Keratinocyte (primary cell): ENCODE measurements around the gene ADAMTSL1. TPM values are rescaled to one million over a fixed set of nuclear protein-coding genes. Genes with fewer than 3 reads are reported as not detected.

Experiments
- DNase-seq: peaks from one replicate; pipeline ENCODE4 v3.0.0-alpha.2; 2011; ENCODE audit warnings: low read depth, missing footprints, low spot score
- FAIRE-seq: peaks from 2 replicates; lab custom pipeline; 2011; peaks lifted over from hg19 to GRCh38; lab: Jason Lieb, UNC
- H2AFZ ChIP-seq: 2 replicates; pipeline ENCODE4 v1.6.0; 2012; ENCODE audit warnings: low read length, control low read depth, inconsistent platforms; ENCODE audit not compliant: control insufficient read depth
- H3K27ac ChIP-seq: 2 replicates; pipeline ENCODE4 v1.5.1; 2011; ENCODE audit warnings: low read length; ENCODE audit not compliant: control insufficient read depth, insufficient read depth
- H3K27me3 ChIP-seq: 3 replicates; pipeline ENCODE4 v1.6.0; 2011; ENCODE audit warnings: low read length; ENCODE audit not compliant: control insufficient read depth, insufficient read depth; ENCODE audit errors: extremely low read depth
- H3K36me3 ChIP-seq, 2 experiments: 2 replicates in 1 of 2; 3 replicates in 1 of 2; pipeline ENCODE4 v1.5.1; 2011; ENCODE audit warnings: low read length in 2 of 2, mild to moderate bottlenecking in 1 of 2; ENCODE audit not compliant: control insufficient read depth in 2 of 2, insufficient read depth in 2 of 2; ENCODE audit errors: extremely low read depth in 1 of 2
- H3K4me1 ChIP-seq: 3 replicates; pipeline ENCODE4 v1.5.1; 2011; ENCODE audit warnings: low read length; ENCODE audit not compliant: control insufficient read depth, insufficient read depth; ENCODE audit errors: extremely low read depth
- H3K4me2 ChIP-seq: 3 replicates; pipeline ENCODE4 v1.6.0; 2011; ENCODE audit warnings: low read depth, low read length; ENCODE audit not compliant: control insufficient read depth, insufficient read depth; ENCODE audit errors: extremely low read depth
- H3K4me3 ChIP-seq, 3 experiments: fragments of 200-600 bp in 1 of 3; sonication (generic) in 1 of 3; 2 replicates in 2 of 3; 3 replicates in 1 of 3; pipeline ENCODE4 v1.5.1; 2011 to 2016; ENCODE audit warnings: low read length in 3 of 3, mild to moderate bottlenecking in 3 of 3, control low read depth in 2 of 3, inconsistent platforms in 1 of 3, low read depth in 1 of 3, mixed read lengths in 1 of 3, mixed run types in 1 of 3, moderate library complexity in 1 of 3; ENCODE audit not compliant: control insufficient read depth in 2 of 3, insufficient read depth in 2 of 3; ENCODE audit errors: extremely low read depth in 1 of 3
- H3K79me2 ChIP-seq: 2 replicates; pipeline ENCODE4 v1.6.0; 2012; ENCODE audit warnings: low read length; ENCODE audit not compliant: control insufficient read depth, insufficient read depth
- H3K9ac ChIP-seq: 3 replicates; pipeline ENCODE4 v1.6.0; 2011; ENCODE audit warnings: low read length; ENCODE audit not compliant: control insufficient read depth, insufficient read depth; ENCODE audit errors: extremely low read depth
- H3K9me1 ChIP-seq: 3 replicates; pipeline ENCODE4 v1.6.0; 2011; ENCODE audit warnings: low read length; ENCODE audit not compliant: control insufficient read depth, insufficient read depth; ENCODE audit errors: extremely low read depth
- H3K9me3 ChIP-seq: 2 replicates; pipeline ENCODE4 v1.5.1; 2012; ENCODE audit warnings: low read depth, low read length; ENCODE audit not compliant: control insufficient read depth
- H4K20me1 ChIP-seq: 3 replicates; pipeline ENCODE4 v1.6.0; 2011; ENCODE audit warnings: low read length; ENCODE audit not compliant: control insufficient read depth, insufficient read depth; ENCODE audit errors: extremely low read depth
- CTCF ChIP-seq, 3 experiments: IDR thresholded peaks in 1 of 3; conservative IDR thresholded peaks in 1 of 3; optimal IDR thresholded peaks in 1 of 3; 2 replicates in 2 of 3; 3 replicates in 1 of 3; pipeline versions ENCODE3 to v1.5.1; 2011; ENCODE audit warnings: low read length in 3 of 3, mild to moderate bottlenecking in 3 of 3, moderate library complexity in 2 of 3, control low read depth in 1 of 3, inconsistent platforms in 1 of 3; ENCODE audit not compliant: insufficient read depth in 2 of 3; ENCODE audit errors: extremely low read depth in 1 of 3
- EZH2 ChIP-seq: IDR thresholded peaks from one replicate; pipeline ENCODE4 v1.6.1; 2012; ENCODE audit warnings: inconsistent platforms, mild to moderate bottlenecking, low read length, moderate library complexity
- dilution Hi-C: fragments of 300-500 bp; cut with MboI; formaldehyde crosslinking; loops from one replicate; pipeline ENCODE4 v1.7.0; 2020; ENCODE audit warnings: low sequenced_read_pairs; ENCODE audit not compliant: extremely low pct_ligation_motif_present
- polyA plus RNA-seq, 5 experiments: library from polyadenylated mRNA; depleted of rRNA in 3 of 5; stranded (reverse) in 3 of 5; stranded (forward) in 1 of 5; unstranded in 1 of 5; fragments of >200 nt; gene quantifications; 1 replicate in 1 of 5; 2 replicates in 3 of 5; 3 replicates in 1 of 5; pipeline versions ENCODE4 v1.2.1 to v1.2.3, GENCODE V29; 2011 to 2012; ENCODE audit warnings: missing spikeins in 2 of 5, low read depth in 1 of 5, low replicate concordance in 1 of 5

The ADAMTSL1 gene
- polyA plus RNA-seq, 1 donor (not counting 4 experiments of a cell fraction or from before 2014, with no cell fraction given) = 1.1 TPM

- no peak overlapping the region for H3K4me3 ChIP-seq
- dilution Hi-C loops = no loop called here
- DNase-seq (no peak), FAIRE-seq (no peak)
- H2AFZ ChIP-seq = no peak overlapping the region
- no peak overlapping the region for H3K9ac ChIP-seq
- TF ChIP-seq EZH2 (no peak), CTCF (optimal IDR thresholded peaks at IDR 0.05 in 1 of 3, IDR thresholded peaks at IDR 0.05 in 1 of 3, conservative IDR thresholded peaks at IDR 0.05 in 1 of 3; ENCODE audit: extremely low read depth in 1 of 3, insufficient read depth in 2 of 3, low read length in 3 of 3) (no peak)
- no peaks in the 10 kb centered on the region for H3K36me3 ChIP-seq
- no peaks in the 10 kb centered on the region for H4K20me1 ChIP-seq
- no peak overlapping the region for H3K4me2 ChIP-seq
- no peaks in the 10 kb centered on the region for H3K9me3 ChIP-seq
- peaks cover 4% of the 10 kb centered on the region for H3K27me3 ChIP-seq
- no peaks in the 10 kb centered on the region for H3K9me1 ChIP-seq
- H3K27ac ChIP-seq = no peak overlapping the region
- H3K79me2 ChIP-seq = no peaks in the 10 kb centered on the region
- H3K4me1 ChIP-seq = no peaks in the 10 kb centered on the region
Measured at GRCh38 chr9:18881758-18882157, 407.8 kb downstream of the ADAMTSL1 start.

GRCh38 chr9:18887546-18887945, 413.6 kb downstream of the ADAMTSL1 start:
- dilution Hi-C loops = no loop called here

More at GRCh38 chr9:18887546-18887945, 413.6 kb downstream of the ADAMTSL1 start:
- H3K9me3 ChIP-seq = no peaks in the 10 kb centered on the region
- no peaks in the 10 kb centered on the region for H3K36me3 ChIP-seq
- no peaks in the 10 kb centered on the region for H4K20me1 ChIP-seq
- no peak overlapping the region for H3K27ac ChIP-seq
- H3K4me3 ChIP-seq = no peak overlapping the region
- no peak overlapping the region for H3K4me2 ChIP-seq
- no peak overlapping the region for H3K9ac ChIP-seq
- DNase-seq (no peak), FAIRE-seq (no peak)
- H2AFZ ChIP-seq = no peak overlapping the region
- H3K79me2 ChIP-seq = no peaks in the 10 kb centered on the region
- no peak for TF ChIP-seq EZH2
- no peak for TF ChIP-seq CTCF (optimal IDR thresholded peaks at IDR 0.05 in 1 of 3, IDR thresholded peaks at IDR 0.05 in 1 of 3, conservative IDR thresholded peaks at IDR 0.05 in 1 of 3; ENCODE audit: extremely low read depth in 1 of 3, insufficient read depth in 2 of 3, low read length in 3 of 3)
- H3K27me3 ChIP-seq = no peaks in the 10 kb centered on the region
- H3K9me1 ChIP-seq = no peaks in the 10 kb centered on the region
- H3K4me1 ChIP-seq = no peaks in the 10 kb centered on the region
